ENCODE measurements around the gene GAS7. TPM values are rescaled to one million over a fixed set of nuclear protein-coding genes. Genes with fewer than 3 reads are reported as not detected.

Gene GAS7
- total and polyA plus RNA-seq, 9 of the 15 experiments (the other 6 are each of a cell fraction or from before 2014, with no cell fraction given) = 0.11 to 0.33 TPM; not detected in 7

GRCh38 chr17:9924735-9925191 is 273.6 kb downstream of the GAS7 start:
- Histone ChIP-seq H3K4me3 (no peak overlapping the region), H3K4me2 (ENCODE audit: insufficient read depth, low read length) (no peak overlapping the region), H3K79me2 (ENCODE audit: control insufficient read depth, insufficient read depth, low read length) (no peaks in the 10 kb centered on the region), H3K9ac (ENCODE audit: insufficient read depth in 1 of 2, low read depth in 2 of 2, low read length in 2 of 2) (no peak overlapping the region), H2AFZ (ENCODE audit: low read depth, low read length) (no peak overlapping the region), H3K27me3 (ENCODE audit: control insufficient read depth in 2 of 2, insufficient read depth in 2 of 2, low read length in 2 of 2) (no peaks in the 10 kb centered on the region), H4K20me1 (replicated peaks; ENCODE audit: control insufficient read depth, insufficient read depth, low read length) (no peaks in the 10 kb centered on the region), H3K27ac (ENCODE audit: extremely low read depth, low read depth, low read length) (no peak overlapping the region), H3K36me3 (ENCODE audit: control insufficient read depth, insufficient read depth, low read length) (no peaks in the 10 kb centered on the region), H3K9me1 (ENCODE audit: control insufficient read depth, insufficient read depth, low read length) (no peaks in the 10 kb centered on the region), H3K9me3 (replicated peaks; ENCODE audit: control insufficient read depth, insufficient read depth, low read depth, low read length) (no peaks in the 10 kb centered on the region), H3K4me1 (replicated peaks in 1 of 2; ENCODE audit: control insufficient read depth in 2 of 2, insufficient read depth in 2 of 2, low read length in 2 of 2) (no peaks in the 10 kb centered on the region)
- FAIRE-seq = peak; percentile 76
- in situ Hi-C loops (cut with MboI) (loop anchor here (10.0 kb wide), 1 partner anchor 690 kb away; no protein-coding TSS in a partner anchor), intact Hi-C loops (cut with micrococcal nuclease) (loop anchor here (5.0 kb wide), 1 partner anchor 693 kb away; no protein-coding TSS in a partner anchor)
- whole genome bisulfite sequencing (ENCODE audit: insufficient coverage, low coverage, missing lambda C conversion rate) = 3% methylated on average over 6 of the region's 6 CpGs
- peak; percentile 82 for ATAC-seq
- ChIA-PET POLR2A (interaction anchor here (0.6 kb wide), 1 partner anchor 912 kb away, joined by 3 read pairs; no protein-coding TSS in a partner anchor), CTCF (ENCODE audit: low intra/inter-chr PET ratio) (interaction anchor here (0.8 to 1.6 kb wide), 3 partner anchors 35 to 690 kb away, joined by 4 to 6 read pairs (median 5); no protein-coding TSS in a partner anchor)
- peak; percentile 23 to 54 (median 46) for DNase-seq (ENCODE audit: extremely low read depth in 1 of 4, low spot score in 3 of 4)
- no TSS peak for BruUV-seq (replicated peaks)
- TF ChIP-seq CHD4 (IDR thresholded peaks at IDR 0.05; ENCODE audit: insufficient read depth, insufficient replicate concordance, low read depth, low read length, poor library complexity, severe bottlenecking) (no peak), TARDBP (IDR thresholded peaks at IDR 0.05) (no peak), REST (IDR thresholded peaks at IDR 0.05; ENCODE audit: borderline replicate concordance) (peak; percentile 38; the same call in 1 of the 2 replicates), REST (CRISPR knock-in tag; IDR thresholded peaks at IDR 0.05; ENCODE audit: low read depth) (no peak), RAD21 (CRISPR knock-in tag; conservative IDR thresholded peaks at IDR 0.05 in 1 of 2, IDR thresholded peaks at IDR 0.05 in 1 of 2) (peak; percentile 34 to 71; a peak in 3 of 4 replicates), SPI1 (IDR thresholded peaks at IDR 0.05; ENCODE audit: borderline replicate concordance, low read depth, low read length) (0 out of 2 replicates have a peak, but pooled peaks have one; percentile 15), ZNF311 (CRISPR knock-in tag; IDR thresholded peaks at IDR 0.05) (no peak), NFIC (IDR thresholded peaks at IDR 0.05) (no peak), SMC3 (conservative IDR thresholded peaks at IDR 0.05; ENCODE audit: insufficient read depth, low read depth, low read length) (0 out of 2 replicates have a peak, but pooled peaks have one; percentile 14), GABPB2 (CRISPR knock-in tag; conservative IDR thresholded peaks at IDR 0.05) (no peak), PTBP1 (IDR thresholded peaks at IDR 0.05; ENCODE audit: low read depth, low read length) (no peak), CTCF (IDR thresholded peaks at IDR 0.05 in 2 of 3, conservative IDR thresholded peaks at IDR 0.05 in 1 of 3; ENCODE audit: insufficient read depth in 2 of 3, low read depth in 1 of 3, low read length in 3 of 3) (peak; percentile 57 to 74 (median 66); a peak in 5 of 6 replicates)
